ENCODE measurements around the gene PPBP.

The PPBP gene, protein sequence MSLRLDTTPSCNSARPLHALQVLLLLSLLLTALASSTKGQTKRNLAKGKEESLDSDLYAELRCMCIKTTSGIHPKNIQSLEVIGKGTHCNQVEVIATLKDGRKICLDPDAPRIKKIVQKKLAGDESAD

DNA sequence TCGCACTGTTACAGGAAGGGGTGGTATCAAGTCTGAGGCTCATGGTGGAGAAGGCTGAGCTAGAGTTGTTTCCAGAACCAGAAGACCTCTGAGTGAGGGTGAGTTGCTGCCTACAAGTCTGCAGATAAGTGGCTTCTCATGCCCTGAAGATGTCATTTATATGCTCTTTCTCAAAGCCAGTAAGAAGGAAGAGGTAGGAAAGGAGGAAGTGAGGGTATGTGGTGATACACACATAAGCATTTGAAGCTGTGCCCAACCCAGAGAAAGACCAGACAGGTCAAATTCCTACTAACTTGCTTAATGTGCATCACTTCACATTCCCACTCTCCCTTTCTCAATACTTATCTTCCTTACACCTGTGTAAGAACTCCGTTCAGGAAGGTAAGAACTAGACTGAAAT, at the start of gene PPBP:
Gene PPBP (minus strand): TSS at position 130 of the 400 bp plus-strand sequence. CDS start 87 bp downstream, at position 43.
- DNase-seq (ENCODE audit: low read depth) = no peak

DNA sequence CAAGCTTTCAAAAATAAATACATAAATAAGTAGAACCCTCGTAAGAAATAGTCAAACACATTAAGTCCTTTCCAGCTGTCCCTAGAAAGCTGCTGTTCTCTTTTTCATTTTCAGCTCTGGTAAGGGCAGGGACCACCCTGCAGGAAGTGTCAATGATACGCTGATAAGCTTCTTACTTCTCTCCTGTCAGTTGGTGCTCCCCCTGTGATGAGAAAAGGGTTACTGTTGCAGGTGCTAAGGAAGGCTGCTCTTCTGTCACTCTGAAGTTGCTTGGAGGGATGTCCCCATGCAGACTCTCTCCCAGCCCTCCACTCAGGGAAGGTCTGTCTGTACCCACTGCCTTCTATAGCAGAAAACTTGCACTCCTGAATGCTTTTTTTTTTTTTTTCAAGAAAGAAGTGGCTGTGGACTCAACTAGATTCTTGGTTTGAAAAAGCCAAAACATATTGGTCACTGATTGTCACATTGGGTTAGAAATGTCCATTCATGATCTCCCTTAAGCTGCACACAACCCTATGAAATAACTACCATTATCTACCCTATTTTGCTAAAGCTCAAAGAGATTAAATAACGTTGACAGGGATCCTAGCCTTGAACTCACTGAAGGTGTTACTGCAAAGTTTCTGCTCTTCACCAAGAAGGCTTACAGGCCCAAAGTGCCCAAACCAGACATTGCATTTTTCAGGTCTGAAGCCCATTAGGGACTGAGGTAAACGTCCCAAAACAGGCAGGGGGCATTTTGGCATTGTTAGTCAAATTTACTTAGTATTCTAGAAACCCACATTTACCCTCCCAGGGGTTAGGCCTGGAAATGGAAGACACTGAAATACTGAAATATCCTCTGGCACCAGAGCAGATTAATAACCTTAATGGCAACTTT, 49.3 kb upstream of the PPBP start:
- DNase-seq (ENCODE audit: low read depth) = peak; percentile 29

DNA sequence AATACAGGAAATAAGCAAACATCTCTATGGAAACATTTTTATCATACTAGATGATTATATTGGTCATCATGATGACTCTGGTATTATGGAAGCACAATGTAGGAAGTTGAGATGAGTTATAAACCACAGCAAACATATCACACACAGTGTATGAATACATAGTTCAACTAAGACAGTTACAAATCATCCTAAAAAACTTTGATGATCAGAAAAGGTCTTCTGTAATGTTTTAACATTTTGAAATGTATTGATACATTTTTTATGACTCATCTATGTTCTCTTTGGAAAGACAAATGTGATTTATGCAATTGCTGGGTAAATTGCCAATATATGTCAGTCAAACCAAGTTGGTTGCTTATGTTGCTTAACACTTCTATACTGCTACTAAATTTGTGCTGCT, 45.7 kb upstream of the PPBP start:
- peak; percentile 88 for DNase-seq (ENCODE audit: low read depth)

DNA sequence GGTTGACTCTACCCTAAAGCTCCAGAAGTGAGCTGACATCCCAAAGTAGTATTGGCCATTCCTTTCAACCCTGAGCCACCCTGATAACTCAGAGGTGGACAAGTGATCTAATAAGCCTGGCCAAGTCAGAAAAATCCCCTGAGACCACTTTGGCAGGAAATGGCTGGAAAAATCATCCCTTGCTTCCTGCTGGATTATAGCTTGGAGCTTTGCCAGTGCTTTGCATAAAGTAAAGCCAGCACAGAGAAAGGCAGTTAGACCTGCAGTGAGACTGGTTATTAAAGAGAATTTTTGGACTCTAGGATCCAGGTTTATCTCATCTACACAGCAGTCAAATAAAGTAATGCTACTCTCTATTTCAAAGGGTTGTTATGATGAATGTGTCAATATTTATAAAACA, 44.1 kb upstream of the PPBP start:
- peak; percentile 70 for DNase-seq (ENCODE audit: low read depth)

DNA sequence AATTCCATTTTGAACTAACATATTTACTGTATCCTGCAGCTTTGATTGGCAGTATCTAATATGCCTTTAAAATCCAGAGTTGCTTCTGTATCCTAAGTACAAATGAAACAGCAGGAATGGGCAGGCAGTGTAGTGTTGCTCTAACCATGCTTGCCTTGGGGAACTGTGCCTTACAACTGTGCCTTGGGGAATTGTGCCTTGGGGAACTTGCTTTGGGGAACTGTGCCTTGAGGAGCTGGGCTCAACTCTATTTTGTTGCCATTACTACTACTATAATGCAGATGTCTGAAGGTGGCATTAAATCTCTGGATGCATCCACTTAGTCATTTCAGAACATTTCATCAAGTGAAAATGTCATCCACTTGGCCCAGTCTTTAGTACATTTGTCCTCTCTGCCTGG, 43.6 kb upstream of the PPBP start:
- DNase-seq (ENCODE audit: low read depth) = no peak

DNA sequence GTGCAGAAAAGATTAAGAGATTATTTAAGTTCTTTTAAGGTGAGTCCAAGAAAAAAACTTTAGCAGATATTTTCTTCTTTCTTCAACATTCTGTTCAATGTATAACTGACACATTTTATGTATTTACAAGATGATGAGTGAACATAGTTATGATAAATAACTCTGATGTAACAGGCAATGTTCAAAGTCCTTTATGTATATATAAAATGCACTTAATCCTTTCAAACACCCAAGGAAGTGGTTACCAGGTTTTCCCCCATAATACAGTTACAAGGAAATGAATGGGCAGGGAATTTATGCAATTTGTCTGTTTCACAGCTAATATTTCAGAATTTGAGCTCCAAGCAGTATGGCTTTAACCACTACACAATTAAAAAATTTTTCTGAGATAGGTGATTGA, 42.3 kb upstream of the PPBP start:
- DNase-seq (ENCODE audit: low read depth) = no peak

DNA sequence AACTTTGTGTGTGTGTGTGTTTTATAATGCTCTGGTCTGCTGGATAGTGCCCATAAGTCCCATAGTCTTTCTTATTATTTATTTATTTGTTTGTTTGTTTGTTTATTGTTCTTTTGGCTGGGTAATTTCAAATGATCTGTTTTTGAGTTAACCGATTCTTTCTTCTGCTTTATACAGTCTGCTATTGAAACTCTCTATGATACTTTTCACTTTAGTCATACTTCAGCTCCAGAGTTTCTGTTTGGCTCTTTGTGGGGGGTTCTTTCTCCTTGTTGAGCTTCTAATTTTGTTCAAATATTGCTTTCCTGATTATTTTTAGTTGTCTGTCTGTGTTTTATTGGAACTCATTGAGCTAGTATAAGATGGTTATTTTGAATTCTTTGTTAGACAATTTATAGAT, 40.5 kb upstream of the PPBP start:
- DNase-seq (ENCODE audit: low read depth) = no peak

DNA sequence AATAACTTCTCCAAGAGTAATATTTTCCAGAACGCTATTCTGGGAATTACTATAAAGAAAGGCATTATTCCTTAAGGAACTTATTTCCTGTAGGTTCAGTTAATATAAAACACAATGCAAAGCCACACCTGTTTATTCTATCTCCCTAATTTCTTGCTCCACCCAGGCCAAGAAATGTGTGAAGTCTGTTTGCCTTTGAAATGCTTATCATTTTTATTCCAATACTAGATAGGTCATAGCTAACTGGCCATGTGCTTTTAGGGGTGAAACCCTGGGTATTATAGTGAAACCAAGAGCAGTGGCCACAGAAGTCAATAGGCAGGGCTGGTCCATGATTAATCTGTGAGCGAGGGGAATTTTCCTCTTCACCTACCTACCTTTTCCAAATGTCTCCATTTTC, 35.7 kb upstream of the PPBP start:
- no peak for DNase-seq (ENCODE audit: low read depth)

DNA sequence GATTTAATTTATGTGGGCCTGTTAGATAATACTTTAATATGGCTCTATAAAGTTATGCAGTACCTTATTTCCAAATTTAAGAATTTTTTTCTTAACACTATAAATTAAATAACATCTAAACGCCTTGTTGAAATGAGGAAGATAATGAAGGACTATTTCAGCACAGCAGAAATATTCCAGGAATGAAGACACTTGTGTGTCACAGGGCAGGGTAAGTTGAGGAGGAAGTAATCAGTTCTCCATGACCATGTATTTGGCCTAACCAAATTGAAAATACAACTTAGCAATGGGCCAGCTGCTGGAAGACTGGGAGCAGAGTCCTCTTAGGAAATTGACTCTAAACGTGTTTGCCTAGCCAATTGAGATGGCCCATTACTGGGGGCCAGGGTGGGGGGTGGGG, 33.6 kb upstream of the PPBP start:
- no peak for DNase-seq (ENCODE audit: low read depth)

DNA sequence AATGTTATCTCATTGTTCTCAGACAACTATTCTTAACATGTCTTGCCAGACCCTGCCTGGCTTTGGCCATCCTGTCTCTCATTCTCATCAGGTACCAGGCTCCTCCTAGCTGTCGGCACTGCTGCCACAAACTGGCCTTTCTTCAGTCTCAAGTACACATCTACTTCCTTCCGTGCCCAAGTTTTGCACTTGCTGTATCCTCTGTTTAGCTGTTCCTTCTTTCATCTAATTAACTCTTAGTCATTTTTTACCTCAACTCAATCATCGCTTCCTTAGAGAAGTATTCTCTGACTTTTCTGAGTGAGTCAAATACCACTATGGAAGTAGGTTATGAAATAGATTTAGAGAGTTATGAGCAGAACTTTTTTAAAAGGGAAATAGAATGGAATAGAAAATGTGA, 30.8 kb upstream of the PPBP start:
- DNase-seq (ENCODE audit: low read depth) = peak; percentile 42

DNA sequence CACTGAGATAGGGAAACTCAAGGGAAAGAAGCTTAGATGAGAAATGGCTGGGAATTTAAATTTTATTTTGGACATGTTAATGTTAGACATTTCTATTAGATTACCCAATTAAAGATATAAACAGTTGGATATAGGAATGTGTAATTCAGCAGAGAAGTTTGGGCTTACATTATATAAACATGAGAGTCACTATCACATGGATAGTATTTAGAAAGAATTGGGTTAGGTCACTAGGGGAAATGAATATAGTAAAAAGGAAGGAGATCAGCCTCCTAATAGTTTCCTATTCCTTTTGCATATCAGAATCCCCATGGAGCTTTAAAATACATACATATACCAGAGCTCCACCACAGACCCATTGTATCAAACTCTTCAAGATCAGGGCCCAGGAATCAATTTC, 30.1 kb upstream of the PPBP start:
- DNase-seq (ENCODE audit: low read depth) = peak; percentile 35

DNA sequence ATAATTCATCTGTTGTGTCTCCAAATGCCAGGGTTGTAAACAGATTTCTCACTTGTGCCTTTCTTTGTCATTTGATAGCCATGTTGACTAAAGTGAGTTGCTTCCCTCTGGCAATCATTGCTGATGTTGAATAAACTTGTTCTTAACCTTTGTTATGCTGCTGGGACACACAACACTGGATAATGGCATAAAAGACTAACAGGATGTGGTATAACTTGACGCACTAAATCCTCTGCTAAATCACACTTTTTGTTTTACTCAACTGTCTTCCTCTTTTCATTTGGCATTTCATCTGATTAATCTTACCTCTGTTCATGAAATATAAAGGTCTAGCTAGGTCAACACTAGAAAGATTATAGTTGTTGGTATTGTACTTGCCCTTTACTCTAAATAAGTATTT, 28.1 kb upstream of the PPBP start:
- peak; percentile 77 for DNase-seq (ENCODE audit: low read depth)

DNA sequence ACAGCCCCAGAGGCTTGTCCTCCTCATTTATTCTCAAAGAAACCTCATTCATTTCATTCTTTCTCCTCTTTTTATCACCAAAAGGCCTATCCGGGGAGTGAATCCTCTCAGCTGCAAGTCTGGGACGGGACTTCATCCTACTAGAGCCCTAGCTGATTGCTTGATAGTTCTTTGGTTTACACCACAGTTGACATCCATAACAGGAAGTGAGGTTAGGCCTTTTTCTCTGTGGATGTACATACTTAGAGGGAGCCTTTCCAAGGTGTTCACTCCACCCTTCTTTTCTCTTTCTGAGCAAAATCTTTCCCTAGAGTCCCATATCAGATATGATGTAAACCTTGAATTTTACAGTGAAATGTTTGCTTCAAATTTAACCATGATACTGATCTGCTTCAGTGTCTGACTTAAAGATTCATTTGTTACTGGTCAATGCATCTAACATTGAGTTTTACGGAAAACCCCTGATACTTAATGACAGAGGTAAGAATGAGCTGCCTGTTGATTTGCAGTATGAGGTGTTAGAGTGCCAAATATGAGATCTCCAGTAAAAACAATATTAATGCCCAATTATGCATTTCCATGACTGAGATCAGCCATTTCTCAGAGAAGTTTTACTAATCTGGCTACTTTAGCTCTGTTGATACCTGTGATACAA, 27.3 kb upstream of the PPBP start:
- no peak for DNase-seq (ENCODE audit: low read depth)

DNA sequence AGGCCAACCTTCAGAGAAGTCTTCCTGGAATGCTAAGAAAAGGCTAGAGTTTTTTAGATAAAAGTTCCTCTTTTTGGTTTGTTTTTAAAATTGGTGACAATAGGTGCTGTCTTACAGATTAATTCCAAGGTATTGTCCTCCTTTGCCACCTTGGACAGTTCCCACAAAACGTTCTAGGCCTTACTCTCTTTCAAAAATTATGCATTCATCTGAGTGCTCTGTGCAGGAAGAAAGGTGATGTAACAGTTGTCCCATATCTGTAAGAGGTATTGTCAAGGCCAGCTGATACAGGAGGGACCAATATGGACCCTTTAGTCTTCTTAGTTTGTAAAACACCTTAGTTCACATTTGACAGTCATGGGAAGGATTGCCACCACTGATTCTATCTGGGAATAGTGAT, 26.3 kb upstream of the PPBP start:
- DNase-seq (ENCODE audit: low read depth) = no peak

DNA sequence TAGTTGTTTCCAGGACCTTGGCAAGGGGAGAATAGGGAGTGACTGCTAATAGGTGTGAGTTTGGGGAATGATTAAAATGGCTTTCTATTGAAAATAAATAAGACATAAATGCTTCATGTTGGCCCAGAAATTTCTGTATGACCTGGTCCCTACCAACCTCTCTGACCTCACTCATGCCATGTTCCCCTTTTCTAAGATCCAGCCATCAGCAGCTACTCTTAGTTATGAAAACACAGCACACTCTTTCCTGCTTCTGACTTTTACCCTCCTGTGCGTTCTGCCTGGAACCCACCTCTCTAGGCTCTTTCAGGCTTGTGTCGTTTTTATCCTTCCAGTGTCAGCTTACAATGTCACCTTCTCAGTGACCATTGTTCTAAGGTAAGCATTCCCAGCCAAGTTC, 25.3 kb upstream of the PPBP start:
- DNase-seq (ENCODE audit: low read depth) = no peak

DNA sequence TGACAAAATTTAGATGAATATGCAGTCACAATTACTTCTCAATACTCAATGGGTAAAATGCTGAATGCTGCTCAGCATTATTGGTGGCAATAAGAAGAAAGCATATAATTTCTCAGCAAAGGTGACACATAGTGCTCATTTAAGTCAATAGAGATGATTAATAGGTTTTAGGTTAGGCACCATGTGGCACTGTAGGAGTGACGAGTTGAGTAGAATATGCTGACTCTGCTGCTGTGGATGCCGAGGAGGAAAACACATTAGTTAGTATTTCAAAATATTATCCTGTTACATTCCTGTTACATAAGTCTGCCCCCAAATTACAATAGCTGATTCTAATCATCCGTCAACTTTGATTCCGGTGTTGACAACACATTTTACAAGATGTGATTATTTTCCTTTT, 24.1 kb upstream of the PPBP start:
- DNase-seq (ENCODE audit: low read depth) = no peak

DNA sequence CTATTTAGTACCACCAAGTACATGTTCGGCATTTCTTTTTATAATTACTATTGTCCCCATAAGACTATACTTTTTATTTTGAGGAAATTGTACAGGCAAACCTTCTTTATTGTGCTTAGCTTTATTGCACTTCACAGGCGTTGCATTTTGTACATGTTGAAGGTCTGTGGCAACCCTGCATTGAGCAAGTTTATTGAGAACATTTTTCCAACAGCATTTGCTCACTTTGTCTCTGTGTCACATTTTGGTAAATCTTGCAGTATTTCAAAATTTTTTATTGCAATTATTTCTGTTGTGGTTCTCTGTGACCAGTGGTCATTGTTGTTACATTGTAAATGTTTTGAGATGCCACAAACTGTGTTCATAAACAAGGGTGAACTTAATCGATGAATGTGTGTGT, 21.3 kb upstream of the PPBP start:
- no peak for DNase-seq (ENCODE audit: low read depth)

DNA sequence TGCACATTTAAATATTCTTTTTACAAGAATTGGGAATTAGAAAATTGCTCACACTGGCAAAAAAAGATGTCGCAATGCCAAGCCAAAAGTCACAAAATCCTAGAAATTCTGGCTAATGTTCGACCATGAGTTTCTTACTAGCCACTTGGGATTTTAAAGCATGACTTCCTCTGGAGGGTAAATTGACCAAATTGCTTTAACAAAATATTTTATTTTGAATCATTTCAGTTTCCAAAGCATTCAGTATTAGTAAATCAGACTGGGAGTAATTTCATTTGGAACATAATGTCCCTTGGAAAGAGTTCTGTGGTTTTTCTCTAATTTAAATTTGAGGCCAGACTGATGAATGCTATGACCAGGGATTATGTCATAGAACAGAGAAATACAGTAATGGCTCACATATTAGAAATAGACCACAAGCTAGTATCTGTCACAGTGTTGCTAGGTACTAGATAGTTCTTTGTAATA, 18.1 kb upstream of the PPBP start:
- peak; percentile 75 for DNase-seq (ENCODE audit: low read depth)

DNA sequence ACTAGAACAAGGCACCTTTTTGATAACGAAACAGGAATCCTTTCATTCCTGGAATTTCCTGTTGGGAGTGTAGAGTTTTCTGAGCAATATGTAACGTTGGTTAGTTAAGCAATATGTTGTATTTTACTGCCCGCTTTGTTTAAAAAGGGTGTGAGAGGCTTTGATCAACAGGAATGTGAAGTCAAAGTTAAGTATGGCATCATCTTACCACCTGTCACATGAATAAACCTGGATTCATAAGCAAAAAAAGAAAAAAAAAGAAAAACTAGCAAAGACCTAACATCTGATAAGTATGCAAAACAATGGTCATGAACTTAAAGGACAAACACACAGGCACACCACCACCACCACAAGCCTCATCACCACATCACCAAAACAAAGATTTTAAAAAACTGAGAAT, 17.5 kb upstream of the PPBP start:
- DNase-seq (ENCODE audit: low read depth) = no peak

DNA sequence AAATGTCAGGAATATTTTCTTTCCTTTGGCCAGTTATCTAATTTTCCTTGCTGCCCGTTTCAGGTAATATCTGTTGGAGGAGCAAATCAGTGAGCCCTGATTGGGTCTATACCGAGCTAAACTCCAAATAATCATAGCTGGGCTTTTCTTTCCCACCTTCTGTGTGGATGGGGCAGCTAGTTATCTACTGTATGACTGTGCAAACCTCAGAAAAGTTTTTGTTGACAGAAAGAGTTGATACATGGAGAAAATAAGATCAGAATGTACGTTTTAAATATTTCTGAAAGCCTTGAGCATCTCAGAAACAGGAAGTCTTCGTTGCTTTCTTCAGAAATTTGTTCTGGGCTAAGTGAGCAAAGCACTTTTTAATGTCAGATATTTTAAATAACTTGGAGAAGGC, 16.7 kb upstream of the PPBP start:
- no peak for DNase-seq (ENCODE audit: low read depth)

DNA sequence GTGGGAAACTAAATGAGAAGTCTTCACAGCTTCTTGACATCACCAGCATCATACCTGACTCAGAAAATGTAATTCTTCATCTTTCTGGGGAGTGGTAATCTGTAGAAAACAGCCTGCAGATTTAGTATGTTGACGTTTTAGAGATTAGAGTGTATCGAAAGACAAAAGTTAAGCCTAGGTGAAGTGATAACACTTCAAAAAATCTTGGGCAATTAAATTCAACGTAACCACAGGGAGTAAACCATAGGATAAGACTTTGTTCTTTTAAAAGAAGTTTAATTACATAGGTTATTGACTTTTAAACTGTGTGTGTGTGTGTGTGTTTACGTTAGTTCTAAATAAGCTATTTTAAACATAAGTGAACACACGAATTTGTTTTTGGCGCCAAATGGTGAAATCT, 12.3 kb upstream of the PPBP start:
- no peak for DNase-seq (ENCODE audit: low read depth)

DNA sequence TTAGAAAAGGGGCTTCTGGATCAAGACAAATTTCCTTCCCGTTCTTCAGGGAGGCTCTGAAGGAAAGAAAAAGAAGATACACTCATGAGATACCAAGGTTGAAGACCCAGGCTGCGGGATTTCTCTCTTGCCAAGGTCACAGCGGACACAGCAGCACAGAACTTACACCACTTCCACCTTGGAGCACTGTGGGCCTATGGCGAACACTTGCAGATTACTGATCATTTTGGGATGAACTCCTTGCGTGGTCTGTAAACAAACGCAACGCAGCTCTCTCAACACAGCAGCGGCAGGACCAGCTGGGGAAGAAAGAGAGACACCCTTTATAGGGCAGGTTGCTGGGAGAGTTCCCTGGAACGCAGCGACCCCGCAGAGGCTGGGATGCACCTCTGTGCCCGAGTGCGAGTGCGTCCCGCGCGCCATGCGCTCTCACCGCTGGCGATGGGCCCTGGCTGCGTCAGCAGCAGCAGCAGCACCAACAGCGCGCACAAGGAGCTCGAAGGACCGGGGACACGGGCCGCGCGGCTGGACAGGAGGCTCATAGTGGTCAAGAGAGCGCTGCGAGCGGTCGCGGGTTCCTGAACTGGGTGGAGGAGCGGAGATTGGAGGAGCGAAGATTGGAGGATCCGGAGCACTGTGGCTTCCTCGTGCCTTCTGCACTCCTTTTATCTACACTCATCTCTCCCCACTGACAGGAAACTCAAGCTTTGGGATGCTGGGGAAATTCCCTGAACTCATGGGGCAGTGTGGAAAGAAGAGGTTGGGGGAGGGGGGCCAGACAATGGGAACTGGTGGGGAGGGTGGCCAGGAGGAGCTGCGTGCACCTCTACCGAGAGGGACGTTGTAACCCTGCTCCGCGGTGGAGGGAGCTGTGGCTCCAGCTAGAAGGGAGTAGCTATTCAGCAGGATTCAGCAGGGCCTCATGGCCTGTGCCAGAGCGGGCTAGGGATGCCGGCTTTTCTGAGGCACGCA, 10.3 kb upstream of the PPBP start, which contains the start of gene CXCL5:
Gene CXCL5 (minus strand): TSS at position 638 of the 972 bp plus-strand sequence. CDS start 96 bp downstream, at position 542.
- peak; percentile 74 for DNase-seq (ENCODE audit: low read depth)

Data from ELR (cell line).